Stimulated activated CD8-positive, alpha-beta memory T cell treated with anti-CD3 and anti-CD28 coated beads, Interleukin-2, amount 100 ng/mL, for 48 hours (primary cell): ENCODE data around the gene BACH2.

ENCODE experiments used
- DNase-seq, 2 donors: peaks; one replicate each; pipeline ENCODE4 v3.0.0-alpha.2; 2020; ENCODE audit warnings: low read depth in 2 of 2

Gene BACH2

GRCh38 chr6:89970609-89971337, 325.9 kb downstream of the BACH2 start:
- no peak for DNase-seq

GRCh38 chr6:89970072-89970471, 326.6 kb downstream of the BACH2 start:
- DNase-seq: no peak

- no peak for DNase-seq
These were observed 329.7 kb downstream of the BACH2 start for GRCh38 chr6:89966913-89967312.

- DNase-seq: no peak
These were observed 330.5 kb downstream of the BACH2 start for GRCh38 chr6:89966228-89966544.

- no peak for DNase-seq
These were observed 331.0 kb downstream of the BACH2 start for GRCh38 chr6:89965441-89966227.

- no peak for DNase-seq
These were observed 333.3 kb downstream of the BACH2 start for GRCh38 chr6:89963391-89963790.

GRCh38 chr6:89961481-89961880, 335.2 kb downstream of the BACH2 start:
- no peak for DNase-seq

- DNase-seq: no peak
These were observed 336.8 kb downstream of the BACH2 start for GRCh38 chr6:89959883-89960282.

- DNase-seq: peak in 1 of 2 donors; percentile 48
These were observed 340.5 kb downstream of the BACH2 start for GRCh38 chr6:89956182-89956581.

GRCh38 chr6:89955364-89955763, 341.3 kb downstream of the BACH2 start:
- no peak for DNase-seq

- no peak for DNase-seq
These were observed 341.9 kb downstream of the BACH2 start for GRCh38 chr6:89954721-89955148.

- DNase-seq: peak in 1 of 2 donors; percentile 27
These were observed 344.0 kb downstream of the BACH2 start for GRCh38 chr6:89952686-89953085.

GRCh38 chr6:89952105-89952671, 344.5 kb downstream of the BACH2 start:
- no peak for DNase-seq

GRCh38 chr6:89951574-89952104, 345.0 kb downstream of the BACH2 start:
- DNase-seq: no peak

GRCh38 chr6:89950879-89951391, 345.7 kb downstream of the BACH2 start:
- DNase-seq: no peak

GRCh38 chr6:89950446-89950845, 346.2 kb downstream of the BACH2 start:
- no peak for DNase-seq

- DNase-seq: no peak
These were observed 347.8 kb downstream of the BACH2 start for GRCh38 chr6:89948876-89949275.

GRCh38 chr6:89944826-89945407, 351.7 kb downstream of the BACH2 start:
- no peak for DNase-seq

- DNase-seq: no peak
These were observed 352.4 kb downstream of the BACH2 start for GRCh38 chr6:89944181-89944755.

- no peak for DNase-seq
These were observed 354.0 kb downstream of the BACH2 start for GRCh38 chr6:89942601-89943000.

- DNase-seq: no peak
These were observed 354.7 kb downstream of the BACH2 start for GRCh38 chr6:89941763-89942497.
